ENCODE results near the gene CNGB1. TPM values are rescaled to one million over a fixed set of nuclear protein-coding genes. Genes with fewer than 3 reads are reported as not detected.

The CNGB1 gene
- total RNA-seq, 1 experiment from 2014 or later, result not detected

GRCh38 chr16:58000706-58001676, 30.1 kb upstream of the CNGB1 start, which contains the start of gene USB1:
Gene USB1, plus strand, starts transcription at chr16:58001407. Its CDS starts 77 bp downstream, at chr16:58001484.
- CTCF ChIA-PET, result interaction anchor here (0.6 to 2.4 kb wide), 10 partner anchors 13 to 504 kb away, joined by 3 to 13 read pairs (median 4); no protein-coding TSS in a partner anchor
- H3K4me3 Mint-ChIP-seq (ENCODE audit: unreplicated experiment), result peak within 1 kb of the TSS; percentile 96
- BruUV-seq (replicated peaks), result no TSS peak
- POLR2A ChIA-PET, result interaction anchor here (0.9 to 1.6 kb wide), 3 partner anchors 23 to 128 kb away, joined by 4 to 7 read pairs (median 6); partner anchors contain the start of genes CFAP20 and MMP15
- peak within 1 kb of the TSS; percentile 73 for H3K27ac Mint-ChIP-seq (ENCODE audit: unreplicated experiment)
- no peaks in the 10 kb centered on the region for H3K27me3 Mint-ChIP-seq (ENCODE audit: insufficient read depth, unreplicated experiment)
- TF ChIP-seq CTCF (IDR thresholded peaks at IDR 0.05; ENCODE audit: insufficient read depth in 1 of 2, low read depth in 1 of 2, low read length in 1 of 2, severe bottlenecking in 1 of 2, unreplicated experiment in 1 of 2), result peak; percentile 76 to 97
- peaks cover 38% of the 10 kb centered on the region for H3K36me3 Mint-ChIP-seq (ENCODE audit: insufficient read depth, unreplicated experiment)
- peak within 1 kb of the TSS; percentile 88 for H3K4me3 ChIP-seq (ENCODE audit: low read depth, low read length)
- peak; percentile 92 to 97 for DNase-seq
- intact Hi-C loops (cut with micrococcal nuclease; ENCODE audit: unreplicated experiment), result loop anchor here (1.0 to 5.0 kb wide), 6 partner anchors 19 to 244 kb away; partner anchors contain the start of gene MMP15
- no peaks in the 10 kb centered on the region for H3K4me1 Mint-ChIP-seq (ENCODE audit: low read depth, unreplicated experiment)
- H3K27me3 ChIP-seq (replicated peaks; ENCODE audit: control insufficient read depth, insufficient read depth, low read length), result no peaks in the 10 kb centered on the region
- peaks cover 17% of the 10 kb centered on the region for H3K4me1 ChIP-seq
- H3K9me3 Mint-ChIP-seq (ENCODE audit: unreplicated experiment), result no peaks in the 10 kb centered on the region
- no peaks in the 10 kb centered on the region for H3K36me3 ChIP-seq (ENCODE audit: control insufficient read depth, insufficient read depth, low read length)
- no peaks in the 10 kb centered on the region for H3K9me3 ChIP-seq

- H3K4me1 ChIP-seq, result peaks cover 17% of the 10 kb centered on the region
- no peak for DNase-seq
- no peaks in the 10 kb centered on the region for H3K9me3 Mint-ChIP-seq (ENCODE audit: unreplicated experiment)
- H3K4me3 ChIP-seq (ENCODE audit: low read depth, low read length), result peak within 1 kb of the TSS; percentile 88
- H3K4me1 Mint-ChIP-seq (ENCODE audit: low read depth, unreplicated experiment), result no peaks in the 10 kb centered on the region
- H3K36me3 ChIP-seq (ENCODE audit: control insufficient read depth, insufficient read depth, low read length), result no peaks in the 10 kb centered on the region
- H3K27me3 Mint-ChIP-seq (ENCODE audit: insufficient read depth, unreplicated experiment), result no peaks in the 10 kb centered on the region
- TF ChIP-seq CTCF (IDR thresholded peaks at IDR 0.05; ENCODE audit: insufficient read depth in 1 of 2, low read depth in 1 of 2, low read length in 1 of 2, severe bottlenecking in 1 of 2, unreplicated experiment in 1 of 2), result no peak
- peak within 1 kb of the TSS; percentile 73 for H3K27ac Mint-ChIP-seq (ENCODE audit: unreplicated experiment)
- peaks cover 35% of the 10 kb centered on the region for H3K36me3 Mint-ChIP-seq (ENCODE audit: insufficient read depth, unreplicated experiment)
- no peaks in the 10 kb centered on the region for H3K9me3 ChIP-seq
- no TSS peak for BruUV-seq (replicated peaks)
- intact Hi-C loops (cut with micrococcal nuclease; ENCODE audit: unreplicated experiment), result loop anchor here (1.0 to 5.0 kb wide), 3 partner anchors 101 to 223 kb away; no protein-coding TSS in a partner anchor
- ChIA-PET CTCF (interaction anchor here (0.6 to 2.4 kb wide), 13 partner anchors 12 to 424 kb away, joined by 3 to 13 read pairs (median 3); partner anchors contain the start of gene MMP15), POLR2A (interaction anchor here (0.9 to 1.6 kb wide), 2 partner anchors 9 to 26 kb away, joined by 3 to 6 read pairs; partner anchors contain the start of gene MMP15)
- peak within 1 kb of the TSS; percentile 96 for H3K4me3 Mint-ChIP-seq (ENCODE audit: unreplicated experiment)
- no peaks in the 10 kb centered on the region for H3K27me3 ChIP-seq (replicated peaks; ENCODE audit: control insufficient read depth, insufficient read depth, low read length)
These were observed 29.2 kb upstream of the CNGB1 start, which contains the start of gene ZNF319 for GRCh38 chr16:57999971-58000705. Gene ZNF319, minus strand, starts transcription at chr16:58000672. Its CDS starts 2,407 bp downstream, at chr16:57998265.

Data from Caco-2 (cell line).